Measurements from ENCODE around the gene CHRNB4.

Gene CHRNB4

DNA sequence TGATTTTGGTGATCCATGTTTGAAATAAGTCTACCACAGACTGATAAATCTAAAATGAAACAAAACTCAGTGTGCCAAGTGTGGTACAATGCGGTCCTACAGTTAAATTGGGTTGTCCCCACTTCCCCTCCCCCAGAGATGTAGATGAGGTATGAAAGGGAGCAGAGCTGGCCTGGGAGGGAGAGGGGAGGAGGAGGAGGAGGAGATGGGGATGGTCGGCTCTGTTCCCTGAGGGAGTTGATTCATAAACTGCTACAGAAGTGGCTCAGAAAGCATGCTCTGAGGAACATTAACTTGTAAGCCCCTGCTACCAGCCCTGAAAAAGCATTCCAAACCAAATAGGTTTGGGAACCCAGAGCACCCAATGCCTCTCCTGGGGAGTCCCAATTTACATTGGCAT lies 28.0 kb upstream of the CHRNB4 start:
- DNase-seq, result no peak

DNA sequence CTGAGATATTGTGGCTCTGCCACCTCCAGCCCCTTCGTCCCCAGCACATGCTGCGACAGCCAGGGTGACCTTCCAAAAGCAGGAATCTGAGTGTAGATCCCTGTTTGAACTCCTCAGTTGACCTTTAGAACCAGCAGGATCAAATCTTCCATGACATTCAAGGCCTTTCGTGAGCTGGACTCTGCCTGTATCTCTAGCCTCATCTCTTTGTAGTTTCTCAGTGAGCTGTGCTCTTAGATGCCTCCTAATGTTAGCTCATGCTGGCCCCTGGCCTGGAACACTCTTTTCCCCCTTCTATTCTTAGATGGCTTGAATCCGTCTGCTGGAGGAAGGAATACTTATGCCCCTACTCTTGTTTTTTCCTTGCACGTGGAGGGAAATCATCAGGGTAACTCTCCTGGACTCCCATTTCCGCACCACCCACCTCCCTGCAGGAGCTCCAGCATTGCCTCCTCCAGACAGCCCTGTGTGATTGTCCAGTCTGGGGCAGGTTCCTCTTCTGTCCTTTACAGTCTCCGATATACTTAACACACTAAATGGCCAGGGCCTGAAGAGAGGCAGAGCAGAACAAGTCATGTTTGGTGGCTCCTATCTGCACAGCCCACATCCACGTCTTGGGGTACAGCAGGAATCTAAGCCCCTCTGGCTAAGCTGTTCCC lies 26.7 kb upstream of the CHRNB4 start:
- DNase-seq, result no peak

DNA sequence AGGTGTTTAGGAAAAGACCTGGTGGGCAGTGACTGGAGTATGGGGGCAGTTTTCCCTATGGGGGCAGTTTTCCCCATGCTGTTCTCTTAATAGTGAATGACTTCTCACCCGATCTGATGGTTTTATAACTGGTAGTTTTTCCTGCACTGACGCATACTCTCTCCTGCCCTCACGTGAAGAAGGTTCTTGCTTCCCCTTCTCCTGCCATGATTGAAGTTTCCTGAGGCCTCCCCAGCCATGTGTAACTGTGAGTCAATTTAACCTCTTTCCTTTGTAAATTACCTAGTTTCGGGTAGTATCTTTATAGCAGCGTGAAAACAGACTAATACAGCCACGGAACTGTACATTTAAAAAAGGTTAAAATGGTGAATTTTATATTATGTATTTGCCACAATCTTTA lies 25.0 kb upstream of the CHRNB4 start:
- no peak for DNase-seq

DNA sequence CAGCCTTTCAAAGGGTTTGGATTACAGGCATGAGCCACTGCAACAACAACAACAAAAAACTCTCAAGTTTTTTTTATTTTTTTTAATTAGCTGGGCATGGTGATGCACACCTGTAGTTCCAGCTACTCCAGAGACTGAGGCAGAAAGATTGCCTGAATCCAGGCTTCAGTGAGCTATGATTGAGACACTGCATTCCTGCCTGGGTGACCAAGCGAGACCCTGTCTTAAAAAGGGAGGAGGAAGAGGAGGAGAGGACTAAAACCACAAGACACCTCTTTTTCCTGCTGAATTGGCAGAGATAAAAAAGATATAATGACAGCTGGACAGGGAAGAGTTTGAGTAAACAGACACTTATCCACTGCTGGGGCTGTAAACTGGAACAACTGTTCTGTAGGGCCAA lies 22.7 kb upstream of the CHRNB4 start:
- DNase-seq, result peak; percentile 38

DNA sequence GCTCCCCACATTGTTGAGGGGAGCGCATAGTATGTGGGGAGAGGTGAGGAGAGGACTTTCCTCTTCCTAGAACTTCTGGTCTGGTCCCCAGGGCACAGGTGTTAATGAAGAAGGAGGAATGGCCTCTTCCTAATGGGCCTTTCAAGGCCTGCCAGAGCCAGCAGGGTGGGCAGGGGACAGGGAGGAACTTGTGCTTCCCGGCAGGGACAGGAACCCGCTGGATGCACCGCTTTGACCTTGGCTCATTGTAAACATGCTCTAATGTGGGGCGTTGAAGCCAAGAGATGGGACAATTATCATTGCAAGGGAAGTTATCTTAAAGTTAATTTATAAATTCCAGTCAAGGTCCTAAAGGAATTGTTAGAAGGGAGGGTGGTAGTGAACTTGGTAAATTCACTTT lies 21.0 kb upstream of the CHRNB4 start:
- DNase-seq, result no peak

DNA sequence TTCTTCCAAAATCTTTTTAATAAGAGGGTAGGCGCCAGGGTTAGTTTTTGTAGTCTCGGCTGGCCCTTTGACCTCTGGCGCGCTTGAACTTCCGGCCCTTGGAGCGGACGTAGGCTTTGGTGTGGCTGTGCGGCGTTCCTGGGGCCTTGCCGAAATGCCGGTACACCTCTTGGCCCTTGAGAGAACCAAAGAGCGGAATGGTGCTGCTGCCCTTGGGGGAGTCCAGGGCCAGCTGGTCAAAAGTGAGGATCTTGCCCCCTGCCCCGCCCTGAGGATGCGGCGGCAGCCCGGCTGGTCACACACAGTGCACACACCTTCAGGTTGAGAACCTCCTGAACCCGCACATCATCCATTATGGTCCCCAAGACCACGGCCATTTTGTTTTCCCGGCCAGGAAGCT lies 20.0 kb upstream of the CHRNB4 start:
- DNase-seq, result no peak

DNA sequence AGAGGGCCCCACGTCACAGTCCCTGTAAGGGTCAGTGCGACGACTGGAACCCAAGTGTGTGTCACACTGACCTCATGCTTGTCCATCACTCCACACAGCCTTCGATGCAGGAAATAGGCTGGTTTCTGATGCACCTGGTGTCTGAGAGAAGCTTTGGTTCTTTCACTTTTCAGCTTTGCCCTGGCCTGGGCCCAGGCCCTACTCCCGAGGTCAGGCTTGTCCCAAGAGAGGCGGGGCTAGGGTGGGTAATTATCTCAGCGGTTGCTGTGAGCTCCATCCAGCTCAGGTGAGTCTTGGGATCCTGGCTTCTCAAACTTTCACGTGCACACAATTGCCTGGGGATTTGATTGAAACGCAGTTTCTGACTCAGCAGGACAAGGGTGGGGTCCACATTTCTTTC lies 19.6 kb upstream of the CHRNB4 start:
- DNase-seq, result no peak

DNA sequence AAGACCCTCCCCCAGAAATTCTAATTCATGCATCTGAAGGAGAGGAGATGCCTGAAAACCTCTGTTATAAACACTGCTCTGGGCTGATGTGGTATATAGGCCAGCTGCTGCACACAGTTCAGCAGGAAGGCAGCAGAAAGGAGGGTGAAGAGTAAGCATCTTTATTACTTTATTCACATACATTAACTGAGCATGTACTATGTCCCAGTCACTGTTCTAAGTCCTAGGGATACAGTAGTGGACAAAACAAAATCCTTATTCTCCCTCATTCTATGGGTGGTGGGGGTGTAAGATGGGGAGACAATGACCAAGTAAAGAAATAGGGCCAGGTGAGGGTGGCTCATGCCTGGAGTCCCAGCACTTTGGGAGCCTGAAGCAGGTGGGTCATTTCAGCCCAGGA lies 17.8 kb upstream of the CHRNB4 start:
- no peak for DNase-seq

DNA sequence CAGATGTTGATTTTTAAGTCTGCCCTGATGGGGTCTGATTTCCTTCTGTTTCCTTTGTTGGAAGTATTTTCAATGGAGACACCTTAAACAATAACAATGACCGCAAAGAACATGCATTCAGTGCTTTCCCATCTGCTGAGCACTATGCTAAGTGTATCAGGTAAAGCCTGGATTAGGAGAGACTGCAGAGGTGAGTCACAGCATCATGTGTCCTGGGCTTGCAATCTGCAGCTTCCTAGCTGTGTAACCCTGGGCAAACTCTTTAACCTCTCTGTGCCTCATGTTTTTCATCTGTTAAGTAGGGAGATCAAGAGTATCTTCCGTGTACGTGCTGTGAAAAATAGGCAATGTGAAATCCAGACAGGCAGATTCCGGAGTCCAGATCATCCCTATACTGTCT lies 13.3 kb upstream of the CHRNB4 start:
- DNase-seq, result peak; percentile 36

DNA sequence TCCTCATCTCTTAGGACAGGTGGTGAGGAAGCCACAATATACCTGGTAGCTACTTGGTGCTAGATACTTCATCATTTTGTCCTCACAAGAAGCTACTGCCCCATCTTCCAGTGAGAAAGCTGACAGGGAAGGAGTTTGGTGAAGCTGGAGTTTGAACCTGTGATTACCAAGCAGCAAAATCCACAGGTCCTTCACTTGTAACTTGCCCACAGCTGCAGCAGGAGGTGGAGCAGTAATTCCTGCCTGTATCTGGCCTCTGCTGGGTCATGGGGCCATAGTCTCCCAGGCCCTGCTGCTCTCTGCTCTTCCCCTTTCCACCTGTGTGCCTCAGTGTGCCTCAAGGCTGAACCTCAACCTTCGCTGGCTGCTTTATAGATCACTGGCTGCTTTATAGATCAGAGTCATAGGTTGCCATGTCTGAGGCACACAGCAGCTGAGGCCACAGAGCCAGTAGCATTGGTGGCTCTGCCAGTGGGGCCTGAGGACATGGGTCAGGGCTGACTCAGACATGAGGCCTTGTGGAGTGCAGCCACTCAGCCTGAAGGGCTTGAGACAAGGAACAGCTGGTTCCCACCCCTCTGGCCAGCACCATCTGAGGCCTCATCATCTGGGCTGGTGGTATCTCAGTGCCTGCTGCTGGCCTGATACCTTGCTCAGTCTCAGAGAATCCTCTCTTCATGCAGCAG lies 11.1 kb upstream of the CHRNB4 start:
- no peak for DNase-seq

DNA sequence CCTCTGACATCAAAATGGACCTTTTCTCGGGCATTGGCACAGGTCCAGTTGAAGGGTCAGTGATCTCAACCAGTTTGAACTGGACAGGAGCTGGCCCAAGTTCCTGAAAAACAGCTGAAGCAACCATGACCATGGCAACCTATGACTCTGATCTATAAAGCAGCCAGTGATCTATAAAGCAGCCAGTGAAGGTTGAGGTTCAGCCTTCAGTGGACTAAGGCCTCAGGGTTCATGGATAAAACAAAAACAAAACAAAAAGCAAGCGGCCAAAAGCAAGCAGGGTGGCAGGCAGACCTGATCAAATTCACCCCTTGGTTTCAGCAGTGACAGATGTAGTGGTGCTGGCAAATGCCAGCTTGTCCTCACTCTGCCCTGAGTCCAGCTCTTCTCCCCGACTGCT lies 10.0 kb upstream of the CHRNB4 start:
- no peak for DNase-seq

DNA sequence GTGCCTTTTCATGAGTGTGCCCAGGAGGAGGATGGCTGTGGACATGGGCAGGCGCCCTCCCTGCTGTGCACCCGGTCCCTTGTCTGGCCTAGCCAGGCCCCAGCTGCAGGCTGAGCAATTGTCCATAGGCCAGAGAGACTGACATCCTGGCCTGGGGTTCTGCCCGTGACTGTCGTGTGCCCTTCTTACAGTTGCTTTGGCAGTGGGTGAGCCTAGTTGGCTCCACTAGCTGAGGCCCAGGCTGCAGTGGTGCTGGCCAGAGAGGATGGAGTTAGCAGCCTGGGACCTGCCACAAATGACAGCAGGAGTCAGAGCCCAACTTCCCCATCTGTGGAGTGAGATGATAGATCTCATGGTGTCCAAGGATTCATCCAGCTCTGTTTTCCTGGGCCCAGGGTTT lies 9.0 kb upstream of the CHRNB4 start:
- DNase-seq, result no peak

DNA sequence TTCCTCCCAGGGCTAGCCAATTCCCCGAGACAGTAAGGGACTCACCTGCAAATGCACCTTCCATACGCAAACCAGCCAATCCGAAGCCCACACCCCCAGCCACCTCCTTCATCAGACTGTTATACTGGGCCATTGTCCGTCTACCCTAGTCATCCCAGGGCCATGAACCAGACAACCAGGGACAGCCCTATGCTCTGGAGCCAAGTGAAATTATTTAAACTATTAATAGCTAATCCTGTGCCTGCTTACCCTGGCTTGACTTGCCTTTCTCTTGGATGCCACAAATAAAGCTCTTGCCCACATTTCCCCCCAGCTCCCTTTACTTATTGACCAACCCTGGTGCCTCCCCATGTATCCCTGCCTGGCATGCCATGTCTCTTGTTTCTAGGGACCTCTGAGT lies 4.0 kb upstream of the CHRNB4 start:
- DNase-seq, result no peak

DNA sequence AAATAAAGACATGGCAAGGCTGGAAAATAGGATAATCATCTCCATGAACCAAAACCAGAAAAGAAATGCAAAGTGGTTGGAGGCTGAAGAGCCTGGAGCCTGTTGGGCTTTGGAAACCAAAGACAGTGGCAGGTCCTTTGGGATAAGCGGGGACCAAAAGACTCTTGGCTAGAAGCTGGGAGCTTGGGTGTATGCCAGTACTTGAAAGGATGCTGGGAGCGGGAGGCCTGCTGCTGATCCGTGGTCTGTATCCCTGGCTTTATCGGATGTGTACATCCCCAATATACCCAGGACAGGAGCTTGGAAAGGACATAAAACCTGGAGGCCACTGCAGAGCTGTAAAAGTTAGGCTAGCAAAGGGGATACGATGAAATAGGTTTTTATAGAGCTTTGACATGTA lies 1.3 kb upstream of the CHRNB4 start:
- DNase-seq, result no peak

DNA sequence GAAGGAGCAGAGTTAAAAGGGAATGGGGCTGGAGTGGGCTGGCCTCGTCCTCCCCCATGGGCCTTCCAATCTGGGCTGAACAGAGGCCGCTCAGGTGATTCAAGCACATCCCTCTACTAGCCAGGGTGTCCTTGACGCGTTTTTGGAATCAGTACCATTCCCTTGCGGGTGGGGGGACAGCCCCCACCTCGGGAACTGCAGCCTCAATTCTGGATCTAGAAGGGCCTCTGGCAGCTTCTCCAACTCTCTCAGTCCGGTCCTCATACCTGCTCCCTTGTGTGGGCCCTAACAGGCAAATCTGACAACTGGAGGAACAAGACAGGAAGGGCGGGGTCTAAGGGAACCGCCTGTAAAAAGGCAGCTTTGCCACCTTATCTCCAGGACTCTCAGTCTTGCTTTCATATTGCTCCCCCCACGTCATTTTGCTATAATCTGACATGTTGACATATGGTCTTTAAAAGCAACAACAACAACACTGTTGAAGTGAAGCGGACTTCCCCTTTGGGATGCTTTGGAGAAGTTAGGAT lies 802 bp upstream of the CHRNB4 start:
- DNase-seq, result peak; percentile 19

DNA sequence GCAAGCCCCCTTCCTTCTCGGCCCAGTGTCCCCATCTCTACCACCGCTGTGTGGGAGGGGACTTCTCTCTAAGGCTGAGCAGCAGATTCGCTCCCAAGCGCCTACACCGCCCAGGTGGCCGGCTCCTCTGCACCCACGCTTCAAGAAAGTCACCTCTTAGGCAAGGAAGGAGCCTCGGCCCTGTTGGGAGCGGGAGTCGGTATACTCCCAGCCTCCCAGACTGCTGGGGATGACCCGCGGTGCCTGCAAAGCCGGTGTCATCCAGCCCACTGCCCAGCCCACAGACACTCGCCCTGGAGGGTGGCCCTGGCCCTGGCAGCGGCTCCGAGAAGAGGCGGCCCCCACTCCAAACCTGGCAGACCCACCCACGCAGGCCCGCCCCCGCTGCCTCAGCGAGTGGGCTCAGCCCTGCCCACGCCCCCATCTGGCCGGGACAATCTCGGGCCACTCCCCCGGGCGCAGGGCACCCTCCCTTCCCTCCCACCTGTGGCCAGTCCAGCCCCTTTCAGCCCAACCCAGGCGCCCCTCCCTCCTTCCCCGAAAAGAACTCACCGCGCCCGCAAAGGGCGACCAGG lies 396 bp downstream of the CHRNB4 start:
- DNase-seq, result no peak

DNA sequence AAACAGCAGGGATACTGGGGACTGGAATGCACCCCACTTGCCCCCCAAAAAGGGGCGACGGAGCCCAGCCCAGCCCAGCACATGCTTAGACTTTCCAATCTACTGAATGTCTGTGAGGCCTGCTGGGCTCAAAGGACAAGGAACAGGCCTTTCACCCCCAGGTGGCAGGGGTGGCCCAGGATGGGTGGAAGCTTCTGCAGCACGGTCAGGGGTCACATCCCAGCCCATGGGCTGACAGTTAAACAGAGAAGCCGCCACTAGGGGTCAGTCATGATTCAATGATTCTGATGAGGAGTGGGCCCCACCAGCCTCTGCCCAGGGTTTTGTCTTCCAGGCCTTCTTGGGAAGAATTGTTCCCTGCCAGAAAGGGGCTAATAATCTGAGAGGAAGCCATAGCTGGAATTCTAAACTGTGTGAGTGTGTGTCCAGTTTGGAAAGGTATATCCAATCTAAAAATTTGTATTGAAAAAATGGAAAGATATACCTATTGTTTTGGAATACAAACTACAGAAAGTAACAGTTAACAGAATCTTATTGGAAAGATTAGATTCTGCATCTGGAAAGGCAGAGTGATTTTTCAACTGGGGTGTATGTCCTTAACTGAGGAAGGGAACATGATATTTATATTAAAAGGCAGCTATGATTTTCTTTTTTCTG lies 2.2 kb downstream of the CHRNB4 start:
- DNase-seq, result peak; percentile 96

DNA sequence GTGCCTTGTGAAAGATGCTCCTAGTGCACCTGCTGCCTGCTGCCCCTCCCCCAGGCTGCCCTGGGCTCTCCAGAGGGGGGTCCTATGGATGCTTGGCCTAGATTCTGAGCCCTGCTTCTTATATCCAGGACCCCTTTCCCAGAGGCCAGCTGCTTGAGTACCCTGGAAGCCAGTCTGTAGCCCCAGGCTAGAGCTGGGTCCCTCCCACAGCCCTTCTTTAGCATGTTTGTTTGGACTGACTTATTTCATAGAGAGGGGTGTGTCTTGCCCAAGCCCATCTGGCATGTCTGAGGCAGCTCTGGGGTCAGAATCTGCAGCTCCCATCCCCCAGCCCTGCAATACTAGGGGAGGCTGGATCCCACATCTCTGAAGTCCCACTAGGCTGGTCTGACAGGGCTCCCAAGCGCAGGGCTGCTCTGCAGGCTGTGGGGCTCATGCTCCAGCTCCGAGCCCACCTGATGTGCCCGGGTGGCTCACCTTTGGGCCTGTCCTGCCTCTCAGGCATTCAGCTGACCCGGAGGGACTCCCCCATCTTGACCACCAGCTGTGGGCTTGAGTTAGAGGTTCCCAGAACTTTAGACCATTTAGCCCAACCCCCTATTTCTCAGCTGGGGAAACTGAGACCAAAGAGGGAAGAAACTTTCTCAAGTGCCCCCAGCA lies 3.1 kb downstream of the CHRNB4 start:
- peak; percentile 86 for DNase-seq

DNA sequence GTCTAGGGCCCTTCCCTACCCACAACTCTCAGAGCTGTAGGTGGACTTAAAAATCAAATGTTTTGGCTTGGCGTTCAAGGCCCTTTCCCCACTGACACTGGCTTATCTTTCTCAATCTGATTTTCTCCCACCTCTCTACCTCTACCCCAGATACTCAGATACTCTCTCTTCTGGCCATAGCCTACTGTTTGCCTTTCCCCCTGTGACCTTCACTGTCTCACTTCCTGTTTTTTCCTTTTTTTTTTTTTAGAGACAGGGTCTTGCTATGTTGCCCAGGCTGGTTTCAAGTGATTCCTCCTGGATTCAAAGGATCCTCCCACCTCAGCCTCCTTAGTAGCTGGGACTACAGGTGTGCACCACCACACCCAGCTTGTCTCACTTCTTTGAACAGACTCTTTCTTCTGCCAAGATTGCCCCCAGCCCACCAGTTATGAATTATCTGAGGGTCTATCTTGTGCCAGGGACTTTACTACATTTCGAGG lies 4.6 kb downstream of the CHRNB4 start:
- no peak for DNase-seq

DNA sequence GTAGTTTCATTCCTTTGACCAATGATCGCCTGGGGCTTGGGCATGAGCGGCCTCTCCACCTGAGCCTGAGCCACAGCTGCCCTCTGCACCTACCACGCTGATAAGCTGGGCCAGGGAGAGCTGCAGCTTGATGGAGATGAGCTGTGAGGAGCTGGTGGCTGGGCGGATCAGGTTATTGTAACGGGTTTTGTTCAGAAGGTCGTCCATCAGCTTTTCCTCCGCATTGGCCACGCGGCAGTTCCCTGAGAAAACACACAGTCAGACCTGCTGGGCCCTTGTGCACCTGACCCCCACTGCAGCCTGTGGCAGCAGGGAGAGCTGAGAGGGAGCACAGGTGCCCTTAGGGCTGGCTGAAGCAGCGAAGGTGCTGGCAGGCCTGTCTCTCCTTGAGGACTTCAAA lies 5.7 kb downstream of the CHRNB4 start:
- DNase-seq, result no peak

DNA sequence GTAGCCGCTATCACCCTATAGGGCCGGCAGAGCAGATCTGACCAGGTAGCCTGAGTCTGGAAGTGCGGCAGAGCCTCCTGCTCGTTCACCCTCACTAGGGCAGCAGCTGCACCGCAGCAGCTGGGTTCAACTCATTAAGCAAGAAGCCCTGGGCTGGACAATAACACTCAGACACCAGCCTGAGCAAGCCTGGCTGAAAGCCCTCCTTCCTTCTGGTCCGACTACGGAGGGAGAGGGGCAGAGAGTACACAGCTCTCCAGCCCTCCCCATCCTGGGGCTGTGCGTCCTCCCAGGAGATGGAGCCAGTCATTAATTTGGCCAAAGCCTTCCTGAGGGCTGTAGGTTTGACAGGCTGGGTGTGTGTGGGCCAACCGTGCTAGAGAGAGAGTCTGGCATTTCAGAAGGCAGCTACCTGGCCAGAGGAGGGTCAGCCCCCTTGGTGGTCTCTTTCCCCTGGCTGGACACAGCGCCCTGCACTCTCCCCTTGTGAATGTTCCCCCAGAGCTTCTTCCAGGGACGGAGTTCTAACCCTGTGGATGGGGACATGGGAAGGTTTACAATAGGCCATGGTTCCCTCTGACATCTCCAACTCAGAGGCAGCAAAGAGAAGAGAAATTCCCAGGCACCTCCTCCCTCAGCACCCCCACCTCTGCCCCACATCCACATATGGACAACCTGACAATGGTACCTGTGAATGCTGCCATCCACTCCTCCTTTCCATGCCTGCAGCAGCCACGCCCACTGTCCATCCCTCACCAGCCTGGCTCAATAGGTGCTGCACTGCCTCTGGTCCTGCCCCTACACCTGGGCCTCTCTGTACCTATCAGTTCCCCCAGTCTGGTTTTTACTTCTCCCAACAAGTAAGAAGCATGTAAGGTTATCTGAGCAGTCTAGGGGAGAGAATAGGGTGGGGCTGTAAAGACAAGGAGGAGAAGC lies 6.5 kb downstream of the CHRNB4 start:
- DNase-seq, result peak; percentile 26

DNA sequence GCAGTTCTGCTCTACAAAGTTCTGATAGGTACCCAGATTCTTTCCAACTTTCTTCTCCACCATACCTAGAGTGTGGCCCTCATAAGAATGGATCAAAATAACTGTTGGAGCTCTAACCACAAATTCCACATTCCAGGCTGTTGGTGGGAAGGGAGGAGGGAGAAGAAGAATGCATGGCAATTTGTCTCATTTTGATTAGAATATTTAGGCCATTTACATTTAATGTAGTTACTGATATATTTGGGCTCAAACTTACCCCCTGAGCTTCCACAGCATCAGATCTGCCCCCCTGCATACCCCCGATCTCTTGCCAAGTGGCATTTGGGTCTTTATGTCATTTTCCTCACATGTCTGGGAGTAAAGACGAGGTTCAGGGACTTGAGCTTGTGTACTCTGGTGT lies 7.7 kb downstream of the CHRNB4 start:
- DNase-seq, result no peak
